ENCODE data around the gene KLF2.
"Not testable (repeated sequence)": the region's sequence is repeated elsewhere in the genome, so short reads cannot be mapped to it uniquely, and the experiment has no call there.

KLF2 gene

GRCh38 chr19:16324384-16325160 lies at the start of gene KLF2:
KLF2 (plus strand) TSS chr19:16324826; CDS start chr19:16324924, 98 bp downstream.
- peak; percentile 75 for DNase-seq (ENCODE audit: low spot score)

GRCh38 chr19:16280306-16280705 lies 44.3 kb upstream of the KLF2 start:
- no peak for DNase-seq (ENCODE audit: low spot score)

DNA sequence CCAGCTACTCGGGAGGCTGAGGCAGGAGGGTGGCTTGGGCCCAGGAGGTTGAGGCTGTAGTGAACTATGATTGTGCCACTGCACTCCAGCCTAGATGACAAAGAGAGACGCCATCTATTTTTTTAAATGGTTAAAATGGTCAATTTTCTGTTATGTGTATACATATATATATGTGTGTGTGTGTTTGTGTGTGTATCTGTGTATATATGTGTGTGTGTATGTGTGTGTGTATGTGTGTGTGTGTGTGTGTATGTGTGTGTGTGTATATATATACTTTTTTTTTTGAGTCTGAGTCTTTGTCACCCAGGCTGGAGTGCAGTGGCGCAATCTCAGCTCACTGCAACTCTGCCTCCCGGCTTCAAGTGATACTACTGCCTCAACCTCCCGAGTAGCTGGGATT lies 42.9 kb upstream of the KLF2 start:
- no peak for DNase-seq (ENCODE audit: low spot score)

- DNase-seq (ENCODE audit: low spot score): peak; percentile 75
These were observed 41.2 kb upstream of the KLF2 start for GRCh38 chr19:16283210-16284061.

DNA sequence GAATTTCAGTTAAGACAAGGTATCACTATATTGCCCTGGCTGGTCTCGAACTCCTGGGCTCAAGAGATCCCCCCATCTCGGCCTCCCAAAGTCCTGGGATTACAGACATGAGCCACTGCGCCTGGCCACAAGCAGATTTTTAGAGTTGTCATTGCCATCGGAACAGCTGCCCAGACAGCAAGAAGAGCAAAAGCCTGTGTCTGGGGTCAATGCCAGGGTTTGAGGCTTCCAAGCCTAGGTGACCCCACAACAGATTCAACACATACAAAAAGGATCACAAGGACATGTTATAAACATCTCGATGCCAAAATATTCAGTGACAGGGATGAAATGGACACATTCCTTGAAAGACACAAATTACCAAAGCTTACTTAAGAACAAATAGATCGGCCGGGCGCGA lies 40.1 kb upstream of the KLF2 start:
- no peak for DNase-seq (ENCODE audit: low spot score)

- not testable (repeated sequence) for DNase-seq (ENCODE audit: low spot score)
These were observed 39.5 kb upstream of the KLF2 start for GRCh38 chr19:16285079-16285478.

- peak; percentile 71 for DNase-seq (ENCODE audit: low spot score)
These were observed 38.7 kb upstream of the KLF2 start for GRCh38 chr19:16285769-16286498.

DNA sequence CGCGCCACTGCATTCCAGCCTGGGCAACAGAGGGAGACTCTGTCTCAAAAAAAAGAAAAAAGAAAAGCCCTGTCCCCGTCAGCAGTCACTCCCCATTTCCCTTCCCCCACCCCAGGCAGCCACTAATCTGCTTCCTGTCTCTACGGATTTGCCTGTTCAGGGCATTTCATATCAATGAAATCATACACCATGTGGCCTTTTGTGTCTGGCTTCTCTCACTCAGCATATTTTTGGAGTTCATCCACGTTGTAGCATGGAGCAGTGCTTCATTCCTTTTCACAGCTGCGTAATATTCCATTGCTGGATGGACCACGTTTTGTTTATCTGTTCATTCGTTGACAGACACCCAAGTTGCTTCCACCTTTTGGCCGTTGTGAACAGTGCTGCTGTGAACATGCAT lies 36.1 kb upstream of the KLF2 start:
- no peak for DNase-seq (ENCODE audit: low spot score)

DNA sequence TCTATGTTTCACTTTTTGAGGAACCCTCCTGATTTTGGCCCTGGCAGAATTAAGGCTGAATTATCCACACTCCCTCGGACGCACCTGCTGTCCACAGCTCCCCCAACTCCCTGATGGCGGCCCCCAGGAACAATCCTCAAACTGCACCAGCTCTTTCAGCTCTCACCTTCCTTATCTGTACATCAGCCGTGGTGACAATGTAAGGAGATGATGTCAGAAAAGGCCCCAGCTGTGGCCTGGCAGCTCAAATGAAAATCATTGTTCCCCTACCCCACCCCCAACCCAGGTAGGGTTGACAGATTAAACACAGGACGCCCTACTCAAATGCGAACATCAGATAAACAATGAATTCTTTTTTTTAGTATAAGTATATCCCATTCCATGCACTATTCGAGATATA lies 35.0 kb upstream of the KLF2 start:
- no peak for DNase-seq (ENCODE audit: low spot score)

DNA sequence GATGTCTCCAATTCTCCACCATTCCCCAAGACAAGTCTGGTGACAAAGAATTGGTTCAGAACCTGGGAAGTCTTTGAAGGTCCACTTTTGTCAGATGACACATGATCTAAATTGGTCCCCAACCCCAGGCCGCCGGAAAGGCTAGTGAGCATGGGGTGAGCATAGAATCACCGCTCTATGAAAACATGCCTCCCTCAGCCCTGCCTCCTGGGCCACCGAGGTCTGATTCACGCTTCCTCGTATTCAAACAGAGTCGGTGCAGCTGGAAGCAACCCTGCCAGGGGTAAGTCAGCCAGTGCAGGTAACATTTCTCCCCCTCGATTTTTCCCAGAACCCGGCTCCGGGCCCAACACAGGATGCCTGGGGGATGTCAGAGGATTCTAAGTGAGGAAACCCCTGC lies 33.9 kb upstream of the KLF2 start:
- DNase-seq (ENCODE audit: low spot score): no peak

GRCh38 chr19:16293118-16294091 lies 31.2 kb upstream of the KLF2 start:
- DNase-seq (ENCODE audit: low spot score): no peak

DNA sequence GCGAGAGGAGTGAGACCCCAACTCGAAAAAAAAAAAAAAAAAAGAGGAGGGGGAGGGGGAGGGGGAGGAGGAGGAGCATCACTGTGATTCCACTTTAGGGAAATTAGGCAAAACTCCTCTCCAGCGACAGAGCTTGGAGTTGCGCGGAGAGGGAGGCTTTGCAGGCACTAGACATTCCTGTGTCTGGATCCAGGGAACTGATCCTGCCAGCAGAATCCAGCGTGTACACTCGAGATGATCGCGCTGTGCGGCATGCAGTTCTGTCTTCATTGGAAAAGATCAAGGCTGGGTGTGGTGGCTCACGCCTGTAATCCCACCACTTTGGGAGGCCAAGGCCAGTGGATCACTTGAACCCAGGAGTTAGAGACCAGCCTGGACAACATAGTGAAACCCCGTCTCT lies 29.6 kb upstream of the KLF2 start:
- DNase-seq (ENCODE audit: low spot score): no peak

- DNase-seq (ENCODE audit: low spot score): no peak
These were observed 27.9 kb upstream of the KLF2 start for GRCh38 chr19:16296713-16297112.

GRCh38 chr19:16297575-16298178 lies 26.9 kb upstream of the KLF2 start:
- no peak for DNase-seq (ENCODE audit: low spot score)

DNA sequence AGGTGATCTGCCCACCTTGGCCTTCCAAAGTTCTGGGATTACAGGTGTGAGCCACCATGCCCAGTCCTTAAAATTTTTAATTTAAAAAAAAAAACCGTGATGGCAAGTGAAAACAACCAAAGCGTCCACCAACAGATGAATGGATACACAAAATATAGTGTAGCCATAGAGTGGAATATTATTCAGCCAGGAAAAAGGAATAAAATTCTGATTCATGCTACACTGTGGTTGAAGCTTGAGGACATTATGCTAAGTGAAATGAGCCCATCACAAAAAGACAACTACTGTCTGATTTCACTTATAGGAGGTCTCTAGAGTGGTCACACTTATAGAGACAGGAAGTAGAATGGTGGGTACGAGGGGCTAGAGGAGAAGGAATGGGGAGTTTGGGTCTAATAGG lies 26.3 kb upstream of the KLF2 start:
- DNase-seq (ENCODE audit: low spot score): no peak

DNA sequence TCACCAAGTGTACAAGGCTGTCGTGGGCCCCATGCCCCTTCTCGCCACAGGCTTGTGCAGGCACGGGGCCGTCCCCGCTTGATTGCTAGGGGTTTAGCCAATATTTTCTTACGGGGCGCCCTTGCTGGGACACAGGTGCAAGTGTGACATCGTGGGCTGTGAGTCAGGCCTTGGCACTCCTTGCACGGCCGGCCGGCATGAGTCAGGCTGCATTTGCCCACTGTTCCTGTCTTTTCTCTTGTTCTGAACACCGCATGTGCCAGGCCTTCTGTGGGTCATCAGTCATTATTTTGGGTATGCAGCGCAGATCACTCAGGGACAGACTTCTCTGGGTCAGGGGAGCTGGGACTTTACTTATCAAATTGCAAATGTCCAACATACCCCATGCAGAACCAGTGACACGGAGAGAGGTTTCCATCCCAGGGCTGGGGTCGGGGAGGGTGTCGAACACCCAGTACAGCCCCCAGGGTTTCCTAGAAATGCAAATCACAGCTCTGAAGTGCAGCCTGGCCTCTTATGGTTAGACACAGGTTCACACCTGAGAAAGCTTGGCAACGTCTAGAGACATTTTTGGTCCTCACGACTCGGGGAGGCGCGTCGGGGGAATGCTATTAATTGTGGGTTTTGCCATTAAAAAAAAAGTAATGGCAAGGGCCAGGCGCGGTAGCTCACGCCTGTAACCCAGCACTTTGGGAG lies 22.5 kb upstream of the KLF2 start:
- DNase-seq (ENCODE audit: low spot score): no peak

DNA sequence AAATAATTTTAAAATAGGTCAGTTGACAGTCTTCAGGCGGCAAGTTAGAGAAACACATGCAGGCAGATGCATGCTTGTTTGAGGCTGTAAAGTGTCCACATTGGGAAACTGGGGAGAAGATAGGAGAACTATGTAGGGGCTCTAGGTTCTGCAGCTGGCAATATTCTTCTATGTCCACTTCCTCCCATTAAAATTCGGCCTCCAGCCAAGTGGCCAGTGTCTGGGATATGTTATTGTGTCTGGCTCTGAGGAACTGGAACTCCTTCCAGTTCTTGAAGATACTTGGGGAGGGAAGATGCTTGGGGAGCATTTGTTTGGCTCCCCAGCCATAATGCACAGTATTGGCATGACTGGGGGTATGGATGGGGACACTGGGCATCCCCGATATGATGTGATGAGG lies 20.9 kb upstream of the KLF2 start:
- peak; percentile 27 for DNase-seq (ENCODE audit: low spot score)

DNA sequence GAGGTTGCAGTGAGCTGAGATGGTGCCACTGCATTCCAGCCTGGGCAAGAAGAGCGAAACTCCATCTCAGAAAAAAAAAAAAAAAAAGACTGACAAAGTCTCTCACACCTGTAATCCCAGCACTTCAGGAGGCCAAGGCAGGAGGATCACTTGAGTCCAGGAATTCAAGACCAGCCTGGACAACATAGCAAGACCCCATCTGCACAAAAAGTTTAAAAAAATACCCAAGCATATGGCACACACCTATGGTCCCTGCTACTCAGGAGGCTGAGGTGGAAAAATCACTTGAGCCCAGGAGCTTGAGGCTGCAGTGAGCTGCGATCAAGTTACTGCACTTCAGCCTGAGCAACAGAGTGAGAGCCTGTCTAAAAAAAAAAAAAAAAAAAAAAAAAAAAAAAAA lies 20.1 kb upstream of the KLF2 start:
- not testable (repeated sequence) for DNase-seq (ENCODE audit: low spot score)

DNA sequence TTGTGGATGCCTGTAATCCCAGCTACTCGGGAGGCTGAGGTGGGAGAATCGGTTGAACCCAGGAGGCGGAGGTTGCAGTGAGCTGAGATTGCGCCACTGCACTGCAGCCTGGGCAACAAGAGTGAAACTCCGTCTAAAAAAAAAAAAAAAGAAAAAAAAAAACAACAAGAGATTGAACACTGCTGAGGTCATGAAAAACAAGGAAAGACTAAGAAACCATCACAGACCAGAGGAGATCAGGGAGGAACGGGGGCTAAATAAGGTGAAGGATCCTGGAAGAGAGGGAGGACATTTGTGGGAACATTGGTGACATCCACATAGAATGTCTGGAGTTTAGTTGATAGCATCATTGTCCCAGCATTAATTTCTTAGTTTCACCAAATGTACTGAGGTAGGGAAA lies 19.6 kb upstream of the KLF2 start:
- not testable (repeated sequence) for DNase-seq (ENCODE audit: low spot score)

DNA sequence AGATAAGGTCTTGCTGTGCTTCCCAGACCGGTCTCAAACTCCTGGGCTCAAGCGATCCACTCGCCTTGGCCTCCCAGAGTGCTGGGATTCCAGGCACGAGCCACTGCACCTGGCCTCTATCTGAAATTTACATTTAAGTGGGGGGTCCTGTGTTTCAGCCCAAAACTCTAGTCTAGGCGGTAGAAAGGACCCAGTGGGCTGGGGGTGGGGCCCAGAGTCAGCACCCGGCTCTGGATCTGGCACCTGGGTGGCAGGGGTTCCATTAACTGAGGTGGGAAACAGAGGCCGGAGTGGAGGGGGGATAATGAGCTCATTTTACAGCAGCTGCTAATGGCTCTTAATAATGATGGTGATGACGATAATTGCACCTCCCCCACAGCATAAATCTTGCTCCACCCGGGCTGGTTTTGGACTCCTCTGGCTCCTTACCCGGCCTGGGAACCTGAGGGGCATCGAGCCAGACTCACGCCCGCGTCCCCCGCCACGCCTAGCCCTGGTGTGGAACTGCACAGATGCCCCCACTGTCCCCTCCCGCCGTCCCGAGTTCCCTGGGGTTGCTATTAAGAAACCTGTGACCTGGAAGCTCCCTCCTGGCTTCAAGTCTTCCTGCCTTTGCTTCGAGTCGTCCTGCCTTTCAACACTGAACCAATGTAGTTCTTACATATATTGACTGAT lies 17.8 kb upstream of the KLF2 start:
- DNase-seq (ENCODE audit: low spot score): no peak
